Duodenal mucosa (tissue), 2 donors: ENCODE results near the gene LSM14A.
"Not testable (repeated sequence)": the region's sequence is repeated elsewhere in the genome, so short reads cannot be mapped to it uniquely, and the experiment has no call there.

Experiments used
- H3K27ac ChIP-seq: one replicate; pipeline ENCODE4 v1.7.0; 2013; ENCODE audit warnings: low read depth, low read length
- H3K27me3 ChIP-seq, 2 donors: one replicate each; pipeline ENCODE4 v1.7.0; 2013; ENCODE audit warnings: low read length in 2 of 2, control low read depth in 1 of 2; ENCODE audit not compliant: insufficient read depth in 2 of 2, control insufficient read depth in 1 of 2
- H3K36me3 ChIP-seq, 2 donors: one replicate each; pipeline ENCODE4 v1.7.0; 2013; ENCODE audit warnings: low read length in 2 of 2, control low read depth in 1 of 2; ENCODE audit not compliant: insufficient read depth in 2 of 2, control insufficient read depth in 1 of 2
- H3K4me1 ChIP-seq, 2 donors: one replicate each; pipeline ENCODE4 v1.7.0; 2013; ENCODE audit warnings: low read length in 2 of 2, control low read depth in 1 of 2; ENCODE audit not compliant: insufficient read depth in 2 of 2, control insufficient read depth in 1 of 2
- H3K4me3 ChIP-seq, 2 donors: one replicate each; pipeline ENCODE4 v1.7.0; 2013; ENCODE audit warnings: low read length in 2 of 2, low read depth in 1 of 2
- H3K9ac ChIP-seq, 2 donors: one replicate each; pipeline ENCODE4 v1.7.0; 2013; ENCODE audit warnings: low read length in 2 of 2, low read depth in 1 of 2
- H3K9me3 ChIP-seq, 2 donors: one replicate each; pipeline ENCODE4 v1.7.0; 2013; ENCODE audit warnings: low read length in 2 of 2, control low read depth in 1 of 2; ENCODE audit not compliant: control insufficient read depth in 1 of 2

LSM14A gene

DNA sequence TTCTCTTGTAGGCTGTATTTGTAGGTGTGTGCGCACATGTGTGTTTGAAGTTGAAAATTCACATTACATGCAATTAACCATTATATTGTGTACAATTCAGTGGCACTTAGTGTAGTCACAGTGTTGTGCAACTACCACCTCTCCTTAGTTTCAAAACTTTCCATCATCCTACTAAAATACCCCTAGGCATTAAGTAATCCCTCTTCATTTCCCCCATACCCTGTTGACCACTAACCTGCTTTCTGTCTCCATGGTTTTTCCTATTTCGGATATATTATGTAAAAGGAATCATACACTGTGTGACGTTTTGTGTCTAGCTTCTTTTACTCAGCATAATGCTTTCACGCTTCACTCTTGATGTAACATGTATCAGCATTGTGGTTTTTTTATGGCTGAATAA, 16.1 kb downstream of the LSM14A start:
- no peaks in the 10 kb centered on the region for H3K36me3 ChIP-seq
- H3K9ac ChIP-seq: no peak overlapping the region
- peaks cover 24 to 32% of the 10 kb centered on the region in 2 donors for H3K4me1 ChIP-seq
- H3K4me3 ChIP-seq: no peak overlapping the region
- no peaks in the 10 kb centered on the region for H3K27me3 ChIP-seq
- H3K9me3 ChIP-seq: no peaks in the 10 kb centered on the region
- no peak overlapping the region for H3K27ac ChIP-seq

DNA sequence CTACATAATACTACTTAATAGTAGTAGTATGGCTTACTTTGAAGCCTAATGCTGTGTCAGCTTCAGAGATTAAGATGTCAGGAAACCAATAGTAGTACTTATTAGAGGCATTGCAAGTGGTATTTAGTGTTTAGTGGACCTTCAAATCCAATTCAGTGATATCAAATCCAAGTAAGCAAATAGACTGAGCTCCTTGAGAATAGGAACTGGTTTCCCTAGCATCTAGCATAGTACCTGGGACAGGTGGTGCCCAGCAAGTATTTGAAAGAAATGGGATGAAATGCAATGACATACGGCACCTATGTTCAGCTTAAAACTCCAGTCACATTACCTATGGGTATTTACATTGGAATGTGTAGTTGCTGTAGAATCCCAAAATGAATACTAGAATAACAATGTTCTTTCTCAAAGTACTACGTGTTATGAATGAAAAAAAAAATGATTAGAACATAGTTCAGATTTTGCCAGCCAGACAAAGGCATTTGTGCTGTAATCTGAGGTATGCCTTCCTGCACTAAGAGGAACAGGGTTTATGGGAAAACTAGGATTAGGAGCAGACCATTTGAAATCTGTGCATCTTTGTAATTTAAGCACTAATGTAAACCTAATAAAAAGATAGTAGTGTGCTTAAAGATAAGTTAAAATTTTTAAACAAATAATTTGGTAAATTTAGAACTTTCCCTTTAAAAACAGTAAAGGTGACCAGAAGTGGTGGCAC, 17.1 kb downstream of the LSM14A start:
- Histone ChIP-seq H3K27ac (no peak overlapping the region), H3K9ac (no peak overlapping the region), H3K9me3 (no peaks in the 10 kb centered on the region), H3K4me3 (no peak overlapping the region), H3K4me1 (peaks cover 24 to 32% of the 10 kb centered on the region in 2 donors), H3K36me3 (peaks cover 2% of the 10 kb centered on the region in 2 donors), H3K27me3 (no peaks in the 10 kb centered on the region)

DNA sequence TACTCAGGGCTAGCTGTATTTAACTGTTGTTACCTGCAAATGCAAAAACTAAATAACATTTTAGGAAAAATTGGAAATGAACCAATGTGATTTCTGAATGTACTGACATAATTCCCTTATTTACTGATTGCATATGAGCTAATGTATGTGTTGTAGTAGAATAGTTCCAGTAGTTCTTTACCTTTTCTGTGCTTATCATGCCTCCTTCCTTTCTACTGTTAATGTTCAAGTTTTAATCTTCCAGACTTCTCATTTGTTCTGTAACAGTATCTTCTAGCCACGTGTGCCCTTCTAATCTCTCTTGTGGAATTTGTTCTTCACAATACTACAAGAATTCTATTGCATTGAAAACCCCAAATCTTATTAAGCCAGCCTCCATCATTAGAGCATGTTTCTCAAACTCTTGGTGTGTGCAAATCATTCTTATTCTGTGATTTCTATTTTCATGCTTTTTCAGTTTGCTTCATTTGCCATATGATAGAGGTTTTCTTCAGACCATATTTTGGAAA, 17.7 kb downstream of the LSM14A start:
- Histone ChIP-seq H3K4me3 (no peak overlapping the region), H3K4me1 (peaks cover 19 to 26% of the 10 kb centered on the region in 2 donors), H3K36me3 (peaks cover 4 to 8% of the 10 kb centered on the region in 2 donors), H3K9ac (no peak overlapping the region), H3K9me3 (no peaks in the 10 kb centered on the region), H3K27ac (no peak overlapping the region), H3K27me3 (no peaks in the 10 kb centered on the region)

DNA sequence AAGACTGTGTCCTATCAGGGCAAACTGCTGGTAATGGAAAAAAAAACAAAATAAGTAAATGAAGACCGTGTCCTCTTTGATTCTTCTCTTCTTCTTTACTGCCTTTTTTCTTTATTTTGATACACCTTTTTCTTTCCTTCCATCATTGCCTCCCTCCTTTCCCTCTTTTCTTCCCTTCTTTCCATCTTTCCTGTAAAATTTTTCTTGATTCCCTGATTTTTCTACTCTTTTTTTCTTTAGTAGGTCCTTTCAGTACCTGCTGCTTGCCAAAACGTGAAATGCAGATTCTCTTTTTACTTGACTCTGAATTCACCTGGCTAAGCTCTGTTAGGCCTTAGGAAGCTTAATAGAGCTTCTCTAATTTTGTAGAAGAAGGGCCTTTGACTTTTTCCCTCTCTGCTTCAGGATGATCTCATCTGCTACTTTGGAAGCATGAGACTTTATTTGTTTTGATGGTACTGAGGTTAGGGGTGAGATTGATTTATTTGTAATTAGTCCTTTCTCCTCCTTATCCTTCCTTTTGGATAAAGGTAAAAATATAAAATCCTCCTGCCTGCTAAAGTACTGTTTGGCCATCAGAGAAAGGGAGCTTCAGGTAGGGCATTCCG, 19.2 kb downstream of the LSM14A start:
- Histone ChIP-seq H3K27me3 (no peaks in the 10 kb centered on the region), H3K9me3 (no peaks in the 10 kb centered on the region), H3K36me3 (peaks cover 9 to 20% of the 10 kb centered on the region in 2 donors), H3K4me3 (no peak overlapping the region), H3K4me1 (peaks cover 11 to 13% of the 10 kb centered on the region in 2 donors), H3K27ac (no peak overlapping the region), H3K9ac (no peak overlapping the region)

- Histone ChIP-seq H3K27ac (no peak overlapping the region), H3K9me3 (no peaks in the 10 kb centered on the region), H3K27me3 (no peaks in the 10 kb centered on the region), H3K9ac (no peak overlapping the region), H3K4me3 (no peak overlapping the region), H3K4me1 (peaks cover 11 to 13% of the 10 kb centered on the region in 2 donors), H3K36me3 (peaks cover 15 to 38% of the 10 kb centered on the region in 2 donors)
These were observed 21.1 kb downstream of the LSM14A start for GRCh38 chr19:34193439-34193838.

GRCh38 chr19:34193876-34194275, 21.6 kb downstream of the LSM14A start:
- Histone ChIP-seq H3K27me3 (no peaks in the 10 kb centered on the region), H3K27ac (no peak overlapping the region), H3K9me3 (no peaks in the 10 kb centered on the region), H3K4me3 (no peak overlapping the region), H3K9ac (no peak overlapping the region), H3K4me1 (peaks cover 11 to 12% of the 10 kb centered on the region in 2 donors), H3K36me3 (peaks cover 15 to 40% of the 10 kb centered on the region in 2 donors)

DNA sequence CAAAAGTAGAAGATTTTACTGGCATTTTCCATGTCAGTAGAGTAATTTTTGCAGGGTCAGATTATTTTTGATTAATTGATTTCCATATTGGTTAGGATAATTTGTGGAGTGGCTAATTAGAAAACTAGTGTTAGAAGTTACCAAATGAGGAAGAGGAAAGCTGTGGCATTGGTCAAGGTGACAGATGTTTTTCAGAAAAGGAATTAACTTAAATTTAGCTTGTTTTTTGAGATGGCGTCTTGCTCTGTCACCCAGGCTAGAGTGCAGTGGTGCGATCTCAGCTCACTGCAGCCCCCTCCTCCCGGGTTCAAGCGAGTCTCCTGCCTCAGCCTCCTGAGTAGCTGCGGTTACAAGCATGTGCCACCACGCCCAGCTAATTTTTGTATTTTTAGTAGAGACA, 28.8 kb downstream of the LSM14A start:
- Histone ChIP-seq H3K9me3 (no peaks in the 10 kb centered on the region), H3K9ac (no peak overlapping the region), H3K36me3 (peaks cover 18 to 52% of the 10 kb centered on the region in 2 donors), H3K27ac (no peak overlapping the region), H3K4me1 (no peaks in the 10 kb centered on the region), H3K4me3 (no peak overlapping the region), H3K27me3 (no peaks in the 10 kb centered on the region)

- H3K27ac ChIP-seq, H3K9me3 ChIP-seq, H3K4me3 ChIP-seq, H3K4me1 ChIP-seq, H3K9ac ChIP-seq, H3K27me3 ChIP-seq: not testable (repeated sequence)
- H3K36me3 ChIP-seq: peaks cover 18 to 44% of the 10 kb centered on the region in 2 donors
These were observed 33.0 kb downstream of the LSM14A start for GRCh38 chr19:34205324-34205723.

- no peak overlapping the region for H3K27ac ChIP-seq
- H3K4me3 ChIP-seq: no peak overlapping the region
- H3K36me3 ChIP-seq: peaks cover 17 to 58% of the 10 kb centered on the region in 2 donors
- H3K9ac ChIP-seq: no peak overlapping the region
- no peaks in the 10 kb centered on the region for H3K9me3 ChIP-seq
- H3K27me3 ChIP-seq: no peaks in the 10 kb centered on the region
- H3K4me1 ChIP-seq: no peaks in the 10 kb centered on the region
These were observed 36.1 kb downstream of the LSM14A start for GRCh38 chr19:34208291-34208884.

- peaks cover 17 to 59% of the 10 kb centered on the region in 2 donors for H3K36me3 ChIP-seq
- no peaks in the 10 kb centered on the region for H3K27me3 ChIP-seq
- no peak overlapping the region for H3K9ac ChIP-seq
- H3K4me3 ChIP-seq: no peak overlapping the region
- H3K4me1 ChIP-seq: no peaks in the 10 kb centered on the region
- no peaks in the 10 kb centered on the region for H3K9me3 ChIP-seq
- no peak overlapping the region for H3K27ac ChIP-seq
These were observed 37.4 kb downstream of the LSM14A start for GRCh38 chr19:34209726-34210125.
